Prostate gland (tissue), 2 donors: ENCODE measurements around the gene DDX5. TPM values are rescaled to one million over a fixed set of nuclear protein-coding genes. Genes with fewer than 3 reads are reported as not detected.
"Not testable (repeated sequence)": the region's sequence is repeated elsewhere in the genome, so short reads cannot be mapped to it uniquely, and the experiment has no call there.

ENCODE experiments used
- DNase-seq: peaks from one replicate; pipeline ENCODE4 v3.0.0-alpha.2; 2019; ENCODE audit warnings: low spot score
- H3K27ac ChIP-seq, 2 donors: fragments of 200-600 bp; sonication (generic); 2 replicates each; pipeline ENCODE4 v1.5.1; 2017 to 2019
- H3K27me3 ChIP-seq: fragments of 200-600 bp; sonication (generic); replicated peaks from 2 replicates; pipeline ENCODE4 v1.5.1; 2019; ENCODE audit not compliant: insufficient read depth
- H3K36me3 ChIP-seq, 2 donors: fragments of 200-600 bp; sonication (generic); 1 replicate in 1 of 2; 2 replicates in 1 of 2; pipeline versions ENCODE4 v1.5.1 to v1.8.1; 2017 to 2019
- H3K4me1 ChIP-seq: fragments of 200-600 bp; sonication (generic); replicated peaks from 2 replicates; pipeline ENCODE4 v1.5.1; 2019
- H3K4me3 ChIP-seq, 2 donors: fragments of 200-600 bp; sonication (generic); 2 replicates each; pipeline ENCODE4 v1.5.1; 2017 to 2019
- H3K9me3 ChIP-seq: fragments of 200-600 bp; sonication (generic); 2 replicates; pipeline ENCODE4 v1.5.1; 2017
- POLR2A ChIP-seq: fragments of 450-650 bp; IDR thresholded peaks from one replicate; pipeline ENCODE4 v1.6.1; 2016; ENCODE audit warnings: antibody characterized with exemption, mild to moderate bottlenecking
- POLR2AphosphoS5 ChIP-seq: sonication (generic); formaldehyde crosslinking; IDR thresholded peaks from one replicate; pipeline ENCODE4 v1.6.1; 2017; ENCODE audit warnings: antibody characterized with exemption
- WGBS: methylation state at CpG from one replicate; pipeline ENCODE4 v1.1.5; 2018; 5-methylcytosine and 5-hydroxymethylcytosine counted together
- intact Hi-C: fragments of 100-400 bp; cut with DNase I; formaldehyde crosslinking; loops from one replicate; pipeline ENCODE4 v1.14.2; 2022
- total RNA-seq, 2 donors: library from RNA; depleted of rRNA; stranded (reverse); fragments of >200 nt; gene quantifications; one replicate each; pipeline ENCODE4 v1.1.0, GENCODE V29; 2016
- TF ChIP-seq, protein P1 (sequence below), 4 experiments: fragments of 200-600 bp in 2 of 4; fragments of 450-650 bp in 2 of 4; sonication (generic) in 2 of 4; IDR thresholded peaks; 1 replicate in 3 of 4; 2 replicates in 1 of 4; pipeline ENCODE4 v1.5.1; 2016 to 2019; ENCODE audit warnings: antibody characterized with exemption in 4 of 4, mild to moderate bottlenecking in 2 of 4, moderate library complexity in 2 of 4

DDX5 gene
- total RNA-seq, 2 donors from 2014 or later, result 1,009 to 1,102 TPM

DNA sequence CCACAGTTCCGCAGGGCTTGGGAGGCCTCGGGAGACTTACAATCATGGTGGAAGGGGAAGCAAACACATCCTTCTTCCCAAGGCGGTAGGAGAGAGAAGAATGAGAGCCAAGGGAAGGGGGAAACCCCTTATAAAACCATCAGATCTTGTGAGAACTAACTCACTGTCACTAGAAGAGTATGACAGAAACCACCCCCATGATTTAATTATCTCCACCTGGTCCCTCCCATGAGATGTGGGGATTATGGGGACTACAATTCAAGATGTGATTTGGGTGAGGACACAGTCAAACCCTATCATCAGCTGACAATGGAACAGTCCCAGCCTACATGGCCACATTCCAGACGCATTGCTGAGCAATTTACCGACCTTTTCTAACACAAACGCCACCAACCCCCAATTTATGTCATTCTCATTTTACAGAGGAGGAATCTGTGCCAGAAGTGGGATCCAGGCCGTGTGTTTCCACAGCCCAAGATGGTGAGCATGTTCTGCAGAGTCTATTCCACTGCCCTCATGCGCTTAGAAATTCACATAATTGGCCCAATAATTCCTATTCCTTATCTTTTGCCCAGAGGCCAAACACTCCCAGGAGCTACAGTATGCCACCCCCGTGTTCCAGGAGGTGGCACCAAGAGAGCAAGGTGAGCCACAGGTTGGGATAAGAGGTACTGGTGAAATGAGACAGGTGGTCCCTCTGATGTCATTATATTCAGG is 39.9 kb downstream of the DDX5 start:
- no peaks in the 10 kb centered on the region for H3K9me3 ChIP-seq
- no peak overlapping the region for H3K27ac ChIP-seq
- no peaks in the 10 kb centered on the region for H3K36me3 ChIP-seq
- TF ChIP-seq POLR2AphosphoS5, result no peak
- no peak for DNase-seq
- WGBS, result 62% methylated on average over 9 of the region's 9 CpGs
- H3K4me3 ChIP-seq, result no peak overlapping the region
- no peaks in the 10 kb centered on the region for H3K27me3 ChIP-seq
- intact Hi-C loops, result no loop called here
- H3K4me1 ChIP-seq, result no peaks in the 10 kb centered on the region

- Histone ChIP-seq H3K27ac (no peak overlapping the region), H3K36me3 (no peaks in the 10 kb centered on the region), H3K4me3 (no peak overlapping the region), H3K4me1 (no peaks in the 10 kb centered on the region), H3K9me3 (no peaks in the 10 kb centered on the region), H3K27me3 (no peaks in the 10 kb centered on the region)
- intact Hi-C loops, result no loop called here
- TF ChIP-seq, protein P1, sequence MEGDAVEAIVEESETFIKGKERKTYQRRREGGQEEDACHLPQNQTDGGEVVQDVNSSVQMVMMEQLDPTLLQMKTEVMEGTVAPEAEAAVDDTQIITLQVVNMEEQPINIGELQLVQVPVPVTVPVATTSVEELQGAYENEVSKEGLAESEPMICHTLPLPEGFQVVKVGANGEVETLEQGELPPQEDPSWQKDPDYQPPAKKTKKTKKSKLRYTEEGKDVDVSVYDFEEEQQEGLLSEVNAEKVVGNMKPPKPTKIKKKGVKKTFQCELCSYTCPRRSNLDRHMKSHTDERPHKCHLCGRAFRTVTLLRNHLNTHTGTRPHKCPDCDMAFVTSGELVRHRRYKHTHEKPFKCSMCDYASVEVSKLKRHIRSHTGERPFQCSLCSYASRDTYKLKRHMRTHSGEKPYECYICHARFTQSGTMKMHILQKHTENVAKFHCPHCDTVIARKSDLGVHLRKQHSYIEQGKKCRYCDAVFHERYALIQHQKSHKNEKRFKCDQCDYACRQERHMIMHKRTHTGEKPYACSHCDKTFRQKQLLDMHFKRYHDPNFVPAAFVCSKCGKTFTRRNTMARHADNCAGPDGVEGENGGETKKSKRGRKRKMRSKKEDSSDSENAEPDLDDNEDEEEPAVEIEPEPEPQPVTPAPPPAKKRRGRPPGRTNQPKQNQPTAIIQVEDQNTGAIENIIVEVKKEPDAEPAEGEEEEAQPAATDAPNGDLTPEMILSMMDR (IDR thresholded peaks at IDR 0.05), result no peak
- TF ChIP-seq POLR2A (no peak), POLR2AphosphoS5 (no peak)
- DNase-seq, result no peak
- 78% methylated on average over 6 of the region's 6 CpGs for WGBS
These were observed 44.3 kb downstream of the DDX5 start for GRCh38 chr17:64461788-64462187.

DNA sequence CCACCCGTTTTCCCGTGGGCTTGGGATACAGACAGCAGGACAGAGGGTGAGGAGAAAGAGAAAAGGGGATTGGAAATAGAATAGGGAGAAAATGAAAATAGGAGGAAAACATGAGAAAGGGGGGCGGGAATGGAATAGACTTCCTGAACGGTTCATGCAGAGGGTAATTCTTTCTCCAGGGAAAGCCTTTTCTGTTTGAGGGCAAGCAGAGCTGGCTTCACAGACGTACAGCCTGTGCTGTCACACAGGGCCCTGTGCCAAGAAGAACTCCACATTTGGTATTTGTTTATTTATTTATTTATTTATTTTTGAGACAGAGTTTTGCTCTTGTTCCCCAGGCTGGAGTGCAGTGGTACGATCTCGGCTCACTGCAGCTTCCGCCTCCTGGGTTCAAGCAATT is 45.1 kb downstream of the DDX5 start:
- no peaks in the 10 kb centered on the region for H3K4me1 ChIP-seq
- H3K27me3 ChIP-seq, result no peaks in the 10 kb centered on the region
- WGBS, result 68% methylated on average over 8 of the region's 8 CpGs
- TF ChIP-seq POLR2AphosphoS5, result no peak
- TF ChIP-seq, protein P1 (IDR thresholded peaks at IDR 0.05), result no peak
- intact Hi-C loops, result no loop called here
- no peaks in the 10 kb centered on the region for H3K36me3 ChIP-seq
- H3K9me3 ChIP-seq, result no peaks in the 10 kb centered on the region
- no peak for DNase-seq
- H3K27ac ChIP-seq, result no peak overlapping the region
- H3K4me3 ChIP-seq, result no peak overlapping the region

GRCh38 chr17:64459818-64460217 is 46.3 kb downstream of the DDX5 start:
- H3K4me3 ChIP-seq, intact Hi-C loops, H3K4me1 ChIP-seq, H3K27me3 ChIP-seq, DNase-seq, H3K36me3 ChIP-seq, H3K27ac ChIP-seq, H3K9me3 ChIP-seq: not testable (repeated sequence)
- 99% methylated on average over 7 of the region's 7 CpGs for WGBS

- no peak for DNase-seq
- H3K36me3 ChIP-seq, result no peaks in the 10 kb centered on the region
- H3K27ac ChIP-seq, result no peak overlapping the region
- no peaks in the 10 kb centered on the region for H3K9me3 ChIP-seq
- WGBS, result 83% methylated on average over 6 of the region's 6 CpGs
- no peaks in the 10 kb centered on the region for H3K27me3 ChIP-seq
- intact Hi-C loops, result no loop called here
- TF ChIP-seq, protein P1 (IDR thresholded peaks at IDR 0.05), result no peak
- TF ChIP-seq POLR2A (no peak), POLR2AphosphoS5 (no peak)
- no peak overlapping the region for H3K4me3 ChIP-seq
- no peaks in the 10 kb centered on the region for H3K4me1 ChIP-seq
These were observed 46.8 kb downstream of the DDX5 start for GRCh38 chr17:64459284-64459747.

- intact Hi-C loops, result no loop called here
- Histone ChIP-seq H3K27me3 (no peaks in the 10 kb centered on the region), H3K4me1 (no peaks in the 10 kb centered on the region), H3K4me3 (no peak overlapping the region), H3K27ac (no peak overlapping the region), H3K36me3 (no peaks in the 10 kb centered on the region), H3K9me3 (no peaks in the 10 kb centered on the region)
- no peak for DNase-seq
- 76% methylated on average over 8 of the region's 8 CpGs for WGBS
- TF ChIP-seq POLR2A (no peak), POLR2AphosphoS5 (no peak)
- TF ChIP-seq, protein P1 (IDR thresholded peaks at IDR 0.05), result no peak
These were observed 47.3 kb downstream of the DDX5 start for GRCh38 chr17:64458756-64459155.
